BLaER1 treated with 17β-estradiol and CSF1 and Interleukin-3, amounts not matched to agents 10 nM and 100 nM (cell line): ENCODE measurements around the gene KCNQ1OT1.
A peak's percentile ranks its signal among the peaks of the same experiment; 100 is the strongest.

ENCODE experiments used
- H3K27ac ChIP-seq, 11 experiments: shearing (Covaris generic); formaldehyde crosslinking; 2 replicates each; pipeline ENCODE4 v1.8.1; 2022
- H3K27me3 ChIP-seq, 11 experiments: shearing (Covaris generic); formaldehyde crosslinking; 2 replicates each; pipeline ENCODE4 v1.8.1; 2022
- H3K36me3 ChIP-seq, 11 experiments: shearing (Covaris generic); formaldehyde crosslinking; 2 replicates each; pipeline ENCODE4 v1.8.1; 2022
- H3K4me1 ChIP-seq, 10 experiments: shearing (Covaris generic); formaldehyde crosslinking; 2 replicates each; pipeline ENCODE4 v1.8.1; 2022
- H3K4me2 ChIP-seq, 11 experiments: shearing (Covaris generic); formaldehyde crosslinking; 2 replicates each; pipeline ENCODE4 v1.8.1; 2022
- H3K4me3 ChIP-seq, 10 experiments: shearing (Covaris generic); formaldehyde crosslinking; 2 replicates each; pipeline ENCODE4 v1.8.1; 2022
- H3K9ac ChIP-seq, 11 experiments: shearing (Covaris generic); formaldehyde crosslinking; 2 replicates each; pipeline ENCODE4 v1.8.1; 2022
- H3K9me3 ChIP-seq, 11 experiments: shearing (Covaris generic); formaldehyde crosslinking; replicated peaks in 1 of 11; 2 replicates each; pipeline ENCODE4 v1.8.1; 2022
- H4K20me1 ChIP-seq, 11 experiments: shearing (Covaris generic); formaldehyde crosslinking; 2 replicates each; pipeline ENCODE4 v1.8.1; 2022
- Cebpa-rat ChIP-seq, 11 experiments: shearing (Covaris generic); IDR thresholded peaks; 2 replicates each; pipeline ENCODE4 v1.8.1; 2022

The KCNQ1OT1 gene

GRCh38 chr11:2656859-2657258, 42.9 kb downstream of the KCNQ1OT1 start:
- Histone ChIP-seq H3K9me3 (peaks cover 59 to 90% (median 77%) of the 10 kb centered on the region in 11 experiments), H3K9ac (no peak overlapping the region), H3K4me2 (peak overlapping the region in 6 of 11 experiments; percentile 8 to 55 (median 46); a peak in 9 of 22 replicates), H3K27me3 (no peaks in the 10 kb centered on the region), H3K4me3 (no peak overlapping the region), H4K20me1 (no peaks in the 10 kb centered on the region), H3K4me1 (peaks cover 14 to 33% (median 24%) of the 10 kb centered on the region in 10 experiments), H3K36me3 (peaks cover 30 to 65% (median 52%) of the 10 kb centered on the region in 11 experiments), H3K27ac (no peak overlapping the region)
- no peak for TF ChIP-seq Cebpa-rat (IDR thresholded peaks at IDR 0.05)

GRCh38 chr11:2655834-2656622, 43.8 kb downstream of the KCNQ1OT1 start:
- H3K36me3 ChIP-seq, result peaks cover 27 to 65% (median 52%) of the 10 kb centered on the region in 11 experiments
- no peak overlapping the region for H3K4me3 ChIP-seq
- TF ChIP-seq Cebpa-rat (IDR thresholded peaks at IDR 0.05), result no peak
- H3K9me3 ChIP-seq, result peaks cover 59 to 90% (median 77%) of the 10 kb centered on the region in 11 experiments
- peaks cover 14 to 33% (median 24%) of the 10 kb centered on the region in 10 experiments for H3K4me1 ChIP-seq
- H3K27me3 ChIP-seq, result no peaks in the 10 kb centered on the region
- H3K27ac ChIP-seq, result no peak overlapping the region
- H3K4me2 ChIP-seq, result peak overlapping the region; percentile 2 to 55 (median 38); a peak in 19 of 22 replicates
- H4K20me1 ChIP-seq, result no peaks in the 10 kb centered on the region
- H3K9ac ChIP-seq, result no peak overlapping the region

- no peaks in the 10 kb centered on the region for H4K20me1 ChIP-seq
- H3K9me3 ChIP-seq, result peaks cover 59 to 90% (median 77%) of the 10 kb centered on the region in 11 experiments
- no peak overlapping the region for H3K4me3 ChIP-seq
- H3K4me1 ChIP-seq, result peaks cover 14 to 33% (median 24%) of the 10 kb centered on the region in 10 experiments
- no peak overlapping the region for H3K9ac ChIP-seq
- H3K27ac ChIP-seq, result no peak overlapping the region
- peak overlapping the region in 5 of 11 experiments; percentile 14 to 60 (median 41); a peak in 9 of 22 replicates for H3K4me2 ChIP-seq
- H3K36me3 ChIP-seq, result peaks cover 24 to 63% (median 52%) of the 10 kb centered on the region in 11 experiments; a peak in 21 of 22 replicates
- TF ChIP-seq Cebpa-rat (IDR thresholded peaks at IDR 0.05), result no peak
- H3K27me3 ChIP-seq, result no peaks in the 10 kb centered on the region
Observed at GRCh38 chr11:2655016-2655719, 44.6 kb downstream of the KCNQ1OT1 start.

- Histone ChIP-seq H3K36me3 (peaks cover 23 to 56% (median 45%) of the 10 kb centered on the region in 11 experiments; a peak in 21 of 22 replicates), H3K4me3 (no peak overlapping the region), H3K9ac (no peak overlapping the region), H3K27ac (no peak overlapping the region), H4K20me1 (no peaks in the 10 kb centered on the region), H3K27me3 (no peaks in the 10 kb centered on the region), H3K4me1 (peaks cover 14 to 33% (median 24%) of the 10 kb centered on the region in 10 experiments), H3K4me2 (peak overlapping the region in 5 of 11 experiments; percentile 14 to 60 (median 41); a peak in 9 of 22 replicates), H3K9me3 (peaks cover 59 to 90% (median 77%) of the 10 kb centered on the region in 11 experiments)
- no peak for TF ChIP-seq Cebpa-rat (IDR thresholded peaks at IDR 0.05)
Observed at GRCh38 chr11:2653930-2654739, 45.7 kb downstream of the KCNQ1OT1 start.

GRCh38 chr11:2653198-2653551, 46.6 kb downstream of the KCNQ1OT1 start:
- Histone ChIP-seq H3K4me1 (peaks cover 14 to 33% (median 24%) of the 10 kb centered on the region in 10 experiments), H3K4me3 (no peak overlapping the region), H3K27ac (no peak overlapping the region), H3K36me3 (peaks cover 27 to 51% (median 40%) of the 10 kb centered on the region in 11 experiments; a peak in 21 of 22 replicates), H3K9ac (no peak overlapping the region), H3K27me3 (no peaks in the 10 kb centered on the region), H4K20me1 (no peaks in the 10 kb centered on the region), H3K9me3 (peaks cover 59 to 89% (median 77%) of the 10 kb centered on the region in 11 experiments), H3K4me2 (no peak overlapping the region)
- no peak for TF ChIP-seq Cebpa-rat (IDR thresholded peaks at IDR 0.05)

GRCh38 chr11:2652333-2653197, 47.2 kb downstream of the KCNQ1OT1 start:
- H3K9ac ChIP-seq, result no peak overlapping the region
- TF ChIP-seq Cebpa-rat (IDR thresholded peaks at IDR 0.05), result no peak
- no peak overlapping the region for H3K4me2 ChIP-seq
- peaks cover 27 to 51% (median 37%) of the 10 kb centered on the region in 11 experiments; a peak in 21 of 22 replicates for H3K36me3 ChIP-seq
- H3K4me1 ChIP-seq, result peaks cover 14 to 33% (median 24%) of the 10 kb centered on the region in 10 experiments
- no peak overlapping the region for H3K4me3 ChIP-seq
- no peaks in the 10 kb centered on the region for H3K27me3 ChIP-seq
- no peak overlapping the region for H3K27ac ChIP-seq
- peaks cover 65 to 89% (median 77%) of the 10 kb centered on the region in 11 experiments for H3K9me3 ChIP-seq
- no peaks in the 10 kb centered on the region for H4K20me1 ChIP-seq

GRCh38 chr11:2651826-2652271, 47.9 kb downstream of the KCNQ1OT1 start:
- Histone ChIP-seq H4K20me1 (no peaks in the 10 kb centered on the region), H3K27ac (no peak overlapping the region), H3K4me1 (peaks cover 12 to 29% (median 22%) of the 10 kb centered on the region in 10 experiments), H3K4me3 (no peak overlapping the region), H3K4me2 (no peak overlapping the region), H3K36me3 (peaks cover 27 to 51% (median 43%) of the 10 kb centered on the region in 11 experiments; a peak in 21 of 22 replicates), H3K9ac (no peak overlapping the region), H3K9me3 (peaks cover 71 to 94% (median 83%) of the 10 kb centered on the region in 11 experiments), H3K27me3 (no peaks in the 10 kb centered on the region)
- TF ChIP-seq Cebpa-rat (IDR thresholded peaks at IDR 0.05), result no peak
